Hematopoietic multipotent progenitor cell treated with erythropoietin and hydrocortisone succinate and interleukin-3 and kit ligand, for 8 days (in vitro differentiated cells): ENCODE measurements around the gene CCDC85A.

Experiments used
- DNase-seq: peaks from one replicate; pipeline ENCODE4 v3.0.0-alpha.2; 2015

The CCDC85A gene

GRCh38 chr2:56195563-56195962 is 11.8 kb downstream of the CCDC85A start:
- no peak for DNase-seq

- DNase-seq: no peak
Observed at GRCh38 chr2:56197816-56198215, 14.0 kb downstream of the CCDC85A start.

GRCh38 chr2:56198936-56199335 is 15.1 kb downstream of the CCDC85A start:
- no peak for DNase-seq

GRCh38 chr2:56199492-56199891 is 15.7 kb downstream of the CCDC85A start:
- no peak for DNase-seq

- DNase-seq: no peak
Observed at GRCh38 chr2:56202381-56203121, 18.8 kb downstream of the CCDC85A start.

- no peak for DNase-seq
Observed at GRCh38 chr2:56204556-56204955, 20.8 kb downstream of the CCDC85A start.

- no peak for DNase-seq
Observed at GRCh38 chr2:56206250-56206649, 22.5 kb downstream of the CCDC85A start.

- no peak for DNase-seq
Observed at GRCh38 chr2:56207760-56208159, 24.0 kb downstream of the CCDC85A start.

- no peak for DNase-seq
Observed at GRCh38 chr2:56208380-56208779, 24.6 kb downstream of the CCDC85A start.

GRCh38 chr2:56209701-56210100 is 25.9 kb downstream of the CCDC85A start:
- DNase-seq: no peak

- DNase-seq: no peak
Observed at GRCh38 chr2:56210291-56210690, 26.5 kb downstream of the CCDC85A start.

- no peak for DNase-seq
Observed at GRCh38 chr2:56211048-56211447, 27.3 kb downstream of the CCDC85A start.

GRCh38 chr2:56215911-56216310 is 32.1 kb downstream of the CCDC85A start:
- no peak for DNase-seq

- DNase-seq: no peak
Observed at GRCh38 chr2:56217106-56217505, 33.3 kb downstream of the CCDC85A start.

GRCh38 chr2:56222481-56222880 is 38.7 kb downstream of the CCDC85A start:
- DNase-seq: no peak

GRCh38 chr2:56224316-56224715 is 40.5 kb downstream of the CCDC85A start:
- no peak for DNase-seq

GRCh38 chr2:56227811-56228210 is 44.0 kb downstream of the CCDC85A start:
- no peak for DNase-seq

- no peak for DNase-seq
Observed at GRCh38 chr2:56229397-56230060, 45.7 kb downstream of the CCDC85A start.

- no peak for DNase-seq
Observed at GRCh38 chr2:56230156-56230555, 46.4 kb downstream of the CCDC85A start.

GRCh38 chr2:56231361-56231760 is 47.6 kb downstream of the CCDC85A start:
- no peak for DNase-seq

GRCh38 chr2:56232912-56233311 is 49.1 kb downstream of the CCDC85A start:
- DNase-seq: no peak

- DNase-seq: no peak
Observed at GRCh38 chr2:56234241-56234640, 50.5 kb downstream of the CCDC85A start.

GRCh38 chr2:56239030-56239429 is 55.2 kb downstream of the CCDC85A start:
- DNase-seq: no peak

- no peak for DNase-seq
Observed at GRCh38 chr2:56239437-56239836, 55.6 kb downstream of the CCDC85A start.

GRCh38 chr2:56240210-56240609 is 56.4 kb downstream of the CCDC85A start:
- no peak for DNase-seq
